IMR-90 (cell line): ENCODE measurements around the gene TOP3B.

Source experiments
- CEBPB ChIP-seq: IDR thresholded peaks from 2 replicates; pipeline ENCODE4 v1.6.1; 2012; ENCODE audit warnings: low read depth, low read length, improper control_type of control experiment
- CTCF ChIP-seq: conservative IDR thresholded peaks from 2 replicates; pipeline ENCODE4 v1.5.1; 2012; ENCODE audit warnings: mild to moderate bottlenecking, low read depth, low read length, improper control_type of control experiment
- MXI1 ChIP-seq: IDR thresholded peaks from 2 replicates; pipeline ENCODE4 v1.6.1; 2012; ENCODE audit warnings: low read depth, mild to moderate bottlenecking, low read length, moderate library complexity, borderline replicate concordance
- POLR2A ChIP-seq: IDR thresholded peaks from 2 replicates; pipeline ENCODE4 v1.6.1; 2012; ENCODE audit warnings: mild to moderate bottlenecking, low read depth, low read length

- TF ChIP-seq POLR2A (no peak), CTCF (no peak), MXI1 (no peak), CEBPB (no peak)
Observed at GRCh38 chr22:21967693-21968271, 14.8 kb downstream of the TOP3B start.
